T follicular helper cell (primary cell): ENCODE data around the gene ZBTB17.
"Not testable (repeated sequence)": the region's sequence is repeated elsewhere in the genome, so short reads cannot be mapped to it uniquely, and the experiment has no call there.

Experiments
- DNase-seq: peaks from one replicate; pipeline ENCODE4 v3.0.0-alpha.2; 2020; ENCODE audit warnings: low read depth
- total RNA-seq, 2 experiments: gene quantifications; one replicate each; lab custom pipeline; 2026; lab: John Stamatoyannopoulos, UW

The ZBTB17 gene
- 67.2 to 72.2 reads per million in 2 experiments for total RNA-seq

GRCh38 chr1:15975805-15976680 lies at the start of gene ZBTB17:
TSS of gene ZBTB17 (minus strand) at chr1:15976101. CDS start at chr1:15948495, 27,606 bp downstream.
- peak; percentile 92 for DNase-seq

- no peak for DNase-seq
These were observed 47.3 kb upstream of the ZBTB17 start for GRCh38 chr1:16023050-16023653.

- no peak for DNase-seq
These were observed 46.5 kb upstream of the ZBTB17 start for GRCh38 chr1:16022393-16022792.

- DNase-seq = no peak
These were observed 45.8 kb upstream of the ZBTB17 start, which contains the start of gene CLCNKA for GRCh38 chr1:16021681-16022080. TSS of gene CLCNKA (plus strand) at chr1:16022036. CDS start at chr1:16022620, 584 bp downstream.

- DNase-seq = not testable (repeated sequence)
These were observed 45.0 kb upstream of the ZBTB17 start for GRCh38 chr1:16020878-16021277.

- DNase-seq = no peak
These were observed 44.4 kb upstream of the ZBTB17 start for GRCh38 chr1:16020325-16020724.

GRCh38 chr1:16019644-16020277 lies 43.9 kb upstream of the ZBTB17 start:
- no peak for DNase-seq

- no peak for DNase-seq
These were observed 43.1 kb upstream of the ZBTB17 start for GRCh38 chr1:16018749-16019643.

GRCh38 chr1:16018308-16018707 lies 42.4 kb upstream of the ZBTB17 start:
- DNase-seq = no peak

- no peak for DNase-seq
These were observed 41.8 kb upstream of the ZBTB17 start, which contains the start of gene HSPB7 for GRCh38 chr1:16017461-16018303. TSS of gene HSPB7 (minus strand) at chr1:16018043. CDS start at chr1:16017963, 80 bp downstream.

GRCh38 chr1:16017076-16017460 lies 41.2 kb upstream of the ZBTB17 start:
- no peak for DNase-seq

GRCh38 chr1:16015960-16016901 lies 40.3 kb upstream of the ZBTB17 start:
- DNase-seq = no peak

GRCh38 chr1:16015491-16015890 lies 39.6 kb upstream of the ZBTB17 start:
- no peak for DNase-seq

GRCh38 chr1:16014509-16015482 lies 38.9 kb upstream of the ZBTB17 start:
- DNase-seq = no peak

- DNase-seq = no peak
These were observed 38.0 kb upstream of the ZBTB17 start for GRCh38 chr1:16013908-16014258.

GRCh38 chr1:16013220-16013907 lies 37.5 kb upstream of the ZBTB17 start:
- peak; percentile 15 for DNase-seq

GRCh38 chr1:16012590-16013219 lies 36.8 kb upstream of the ZBTB17 start:
- DNase-seq = peak; percentile 9
